H1 (cell line): Measurements from ENCODE around the gene MBLAC1. TPM values are rescaled to one million over a fixed set of nuclear protein-coding genes. Genes with fewer than 3 reads are reported as not detected.

Experiments used
- ATF2 ChIP-seq: IDR thresholded peaks from 2 replicates; pipeline ENCODE4 v1.6.1; 2012; ENCODE audit warnings: low read length, inconsistent platforms
- CBX8 ChIP-seq: fragments of 300-800, 300-1000 bp; sonication (generic); IDR thresholded peaks from 2 replicates; pipeline ENCODE4 v1.7.1; 2016; ENCODE audit warnings: low read depth, low read length, borderline replicate concordance
- CEBPB ChIP-seq: IDR thresholded peaks from 2 replicates; pipeline ENCODE4 v1.6.1; 2012; ENCODE audit warnings: low read depth, low read length
- CHD2 ChIP-seq: IDR thresholded peaks from 2 replicates; pipeline ENCODE4 v1.6.1; 2012; ENCODE audit warnings: low read length, improper control_type of control experiment
- CREB1 ChIP-seq: IDR thresholded peaks from 2 replicates; pipeline ENCODE4 v1.6.1; 2012; ENCODE audit warnings: inconsistent platforms
- CTCF ChIP-seq, 3 experiments: IDR thresholded peaks; 1 replicate in 2 of 3; 2 replicates in 1 of 3; pipeline versions ENCODE4 v1.5.1 to v1.6.1; 2011; ENCODE audit warnings: low read length in 3 of 3, mild to moderate bottlenecking in 3 of 3, inconsistent platforms in 2 of 3, low read depth in 1 of 3, moderate library complexity in 1 of 3; ENCODE audit not compliant: insufficient read depth in 1 of 3; ENCODE audit errors: control extremely low read depth in 1 of 3
- FOSL1 ChIP-seq: IDR thresholded peaks from 2 replicates; pipeline ENCODE4 v1.6.1; 2011; ENCODE audit warnings: mild to moderate bottlenecking, low read depth, low read length, moderate library complexity; ENCODE audit not compliant: insufficient read depth
- KDM1A ChIP-seq: fragments of 200-600, 300-600 bp; sonication (generic); IDR thresholded peaks from 2 replicates; pipeline ENCODE4 v1.7.1; 2016; ENCODE audit warnings: mild to moderate bottlenecking, low read length, borderline replicate concordance
- POLR2AphosphoS5 ChIP-seq: IDR thresholded peaks from 2 replicates; pipeline ENCODE4 v1.6.1; 2011; ENCODE audit warnings: low read depth, low read length
- RAD21 ChIP-seq, 2 experiments: IDR thresholded peaks in 1 of 2; conservative IDR thresholded peaks in 1 of 2; 2 replicates each; pipeline ENCODE4 v1.6.1; 2011; ENCODE audit warnings: low read depth in 2 of 2, low read length in 2 of 2, improper control_type of control experiment in 1 of 2, inconsistent platforms in 1 of 2, mild to moderate bottlenecking in 1 of 2, moderate library complexity in 1 of 2
- RNF2 ChIP-seq: fragments of 200-900, 300-1000 bp; sonication (generic); IDR thresholded peaks from 2 replicates; pipeline ENCODE4 v1.7.1; 2016; ENCODE audit warnings: borderline replicate concordance, low read depth, mild to moderate bottlenecking, antibody characterized with exemption, low read length; ENCODE audit not compliant: poor library complexity, severe bottlenecking; ENCODE audit errors: missing control alignments
- SP1 ChIP-seq: IDR thresholded peaks from 2 replicates; pipeline ENCODE4 v1.6.1; 2011; ENCODE audit warnings: low read depth, low read length
- SP2 ChIP-seq: IDR thresholded peaks from 2 replicates; pipeline ENCODE4 v1.6.1; 2012; ENCODE audit warnings: mild to moderate bottlenecking, low read length, inconsistent platforms
- polyA plus RNA-seq, 7 experiments: library from polyadenylated mRNA; depleted of rRNA in 3 of 7; stranded (reverse) in 5 of 7; unstranded in 2 of 7; fragments of >200 nt in 5 of 7; fragments of 200-250 nt in 2 of 7; gene quantifications; 1 replicate in 5 of 7; 2 replicates in 1 of 7; 4 replicates in 1 of 7; pipeline versions ENCODE4 v1.2.1 to v1.2.3, GENCODE V29; 2011 to 2013; ENCODE audit warnings: missing spikeins in 2 of 7, mixed read lengths in 2 of 7
- total RNA-seq: library from RNA; stranded (reverse); fragmentation: NEBNext Ultra II Directional; extraction: Animal tissue kit (Norgen Biotek cat#: 25700); gene quantifications from 2 replicates; pipeline ENCODE4 v1.2.1, GENCODE V29; 2021

Gene MBLAC1
- total and polyA plus RNA-seq, 2 of the 8 experiments (the other 6 are each of a cell fraction or from before 2014, with no cell fraction given) = 1.00 to 1.7 TPM

- no peak for TF ChIP-seq CBX8
- no peak for TF ChIP-seq CHD2
- TF ChIP-seq KDM1A = 0 out of 2 replicates have a peak, but pooled peaks have one; percentile 21
- peak; percentile 71 to 76 for TF ChIP-seq RAD21 (IDR thresholded peaks at IDR 0.05 in 1 of 2, conservative IDR thresholded peaks at IDR 0.05 in 1 of 2; ENCODE audit: low read depth in 2 of 2, low read length in 2 of 2)
- TF ChIP-seq FOSL1 = no peak
- TF ChIP-seq RNF2 = no peak
- no peak for TF ChIP-seq ATF2
- no peak for TF ChIP-seq SP2
- TF ChIP-seq CEBPB = peak; percentile 89
- TF ChIP-seq SP1 = 0 out of 2 replicates have a peak, but pooled peaks have one; percentile 14
- peak; percentile 80 to 82 (median 81) for TF ChIP-seq CTCF (IDR thresholded peaks at IDR 0.05; ENCODE audit: control extremely low read depth in 1 of 3, insufficient read depth in 1 of 3, low read depth in 1 of 3, low read length in 3 of 3)
- no peak for TF ChIP-seq POLR2AphosphoS5
- TF ChIP-seq CREB1 = no peak
These were observed 4.1 kb downstream of the MBLAC1 start (continued) for GRCh38 chr7:100130608-100131453.
